Right renal cortex interstitium (tissue), 3 donors: ENCODE data around the gene BTBD9. TPM values are rescaled to one million over a fixed set of nuclear protein-coding genes. Genes with fewer than 3 reads are reported as not detected.

Experiments
- DNase-seq, 3 donors: peaks; one replicate each; pipeline ENCODE4 v3.0.0-alpha.2; 2013; ENCODE audit warnings: low read depth in 3 of 3, low spot score in 2 of 3
- polyA plus RNA-seq, 3 donors: library from polyadenylated mRNA; unstranded; fragments of 120-200 nt; gene quantifications; one replicate each; pipeline ENCODE4 v1.2.1, GENCODE V29; 2013; ENCODE audit not compliant: insufficient read length in 3 of 3

Gene BTBD9
- polyA plus RNA-seq, 3 donors = 13.1 to 16.8 (median 14.7) TPM

GRCh38 chr6:38512211-38512610, 127.5 kb downstream of the BTBD9 start:
- no peak for DNase-seq

GRCh38 chr6:38510205-38510604, 129.5 kb downstream of the BTBD9 start:
- DNase-seq = no peak

- no peak for DNase-seq
These were observed 130.0 kb downstream of the BTBD9 start for GRCh38 chr6:38509713-38510112.

- DNase-seq = no peak
These were observed 130.8 kb downstream of the BTBD9 start for GRCh38 chr6:38508894-38509293.

- DNase-seq = no peak
These were observed 131.4 kb downstream of the BTBD9 start for GRCh38 chr6:38508286-38508685.

- DNase-seq = no peak
These were observed 132.6 kb downstream of the BTBD9 start for GRCh38 chr6:38507173-38507572.

GRCh38 chr6:38505826-38506225, 133.9 kb downstream of the BTBD9 start:
- DNase-seq = no peak

- no peak for DNase-seq
These were observed 134.7 kb downstream of the BTBD9 start for GRCh38 chr6:38504996-38505395.

GRCh38 chr6:38503960-38504682, 135.6 kb downstream of the BTBD9 start:
- DNase-seq = no peak

GRCh38 chr6:38503032-38503773, 136.5 kb downstream of the BTBD9 start:
- DNase-seq = no peak

- no peak for DNase-seq
These were observed 137.3 kb downstream of the BTBD9 start for GRCh38 chr6:38502423-38502822.

GRCh38 chr6:38501931-38502330, 137.8 kb downstream of the BTBD9 start:
- DNase-seq = no peak

GRCh38 chr6:38499529-38500096, 140.1 kb downstream of the BTBD9 start:
- no peak for DNase-seq

GRCh38 chr6:38498805-38499445, 140.8 kb downstream of the BTBD9 start:
- DNase-seq = no peak

GRCh38 chr6:38498085-38498484, 141.6 kb downstream of the BTBD9 start:
- no peak for DNase-seq

GRCh38 chr6:38497546-38497945, 142.2 kb downstream of the BTBD9 start:
- DNase-seq = no peak

- no peak for DNase-seq
These were observed 143.7 kb downstream of the BTBD9 start for GRCh38 chr6:38495922-38496635.

GRCh38 chr6:38495518-38495917, 144.2 kb downstream of the BTBD9 start:
- DNase-seq = no peak

- peak; percentile 49 to 66 (median 57) for DNase-seq
These were observed 145.7 kb downstream of the BTBD9 start for GRCh38 chr6:38493931-38494547.

GRCh38 chr6:38492031-38492430, 147.7 kb downstream of the BTBD9 start:
- no peak for DNase-seq
